ENCODE measurements around the gene FITM2. TPM values are rescaled to one million over a fixed set of nuclear protein-coding genes. Genes with fewer than 3 reads are reported as not detected.

Gene FITM2, protein sequence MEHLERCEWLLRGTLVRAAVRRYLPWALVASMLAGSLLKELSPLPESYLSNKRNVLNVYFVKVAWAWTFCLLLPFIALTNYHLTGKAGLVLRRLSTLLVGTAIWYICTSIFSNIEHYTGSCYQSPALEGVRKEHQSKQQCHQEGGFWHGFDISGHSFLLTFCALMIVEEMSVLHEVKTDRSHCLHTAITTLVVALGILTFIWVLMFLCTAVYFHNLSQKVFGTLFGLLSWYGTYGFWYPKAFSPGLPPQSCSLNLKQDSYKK
- total RNA-seq = 10 to 100 TPM; 10.8 to 19.7 TPM
- 1 to 10 TPM; 2.7 to 5.1 TPM for polyA plus RNA-seq
- long read RNA-seq, donor 1, full-length matches to known transcripts = 3 of 3 reads
- long read RNA-seq, donor 1, partial matches to known transcripts = 0 of 3 reads
- long read RNA-seq, donor 1, other reads (novel, unspliced or antisense) = 0 of 3 reads
- long read RNA-seq, donor 2, full-length matches to known transcripts = 2 of 2 reads
- long read RNA-seq, donor 2, partial matches to known transcripts = 0 of 2 reads
- long read RNA-seq, donor 2, other reads (novel, unspliced or antisense) = 0 of 2 reads
- long read RNA-seq, donor 3 = 0 reads
- long read RNA-seq, donor 4, full-length matches to known transcripts = 1 of 1 reads
- long read RNA-seq, donor 4, partial matches to known transcripts = 0 of 1 reads
- long read RNA-seq, donor 4, other reads (novel, unspliced or antisense) = 0 of 1 reads
- long read RNA-seq, donor 5, full-length matches to known transcripts = 1 of 1 reads
- long read RNA-seq, donor 5, partial matches to known transcripts = 0 of 1 reads
- long read RNA-seq, donor 5, other reads (novel, unspliced or antisense) = 0 of 1 reads

DNA sequence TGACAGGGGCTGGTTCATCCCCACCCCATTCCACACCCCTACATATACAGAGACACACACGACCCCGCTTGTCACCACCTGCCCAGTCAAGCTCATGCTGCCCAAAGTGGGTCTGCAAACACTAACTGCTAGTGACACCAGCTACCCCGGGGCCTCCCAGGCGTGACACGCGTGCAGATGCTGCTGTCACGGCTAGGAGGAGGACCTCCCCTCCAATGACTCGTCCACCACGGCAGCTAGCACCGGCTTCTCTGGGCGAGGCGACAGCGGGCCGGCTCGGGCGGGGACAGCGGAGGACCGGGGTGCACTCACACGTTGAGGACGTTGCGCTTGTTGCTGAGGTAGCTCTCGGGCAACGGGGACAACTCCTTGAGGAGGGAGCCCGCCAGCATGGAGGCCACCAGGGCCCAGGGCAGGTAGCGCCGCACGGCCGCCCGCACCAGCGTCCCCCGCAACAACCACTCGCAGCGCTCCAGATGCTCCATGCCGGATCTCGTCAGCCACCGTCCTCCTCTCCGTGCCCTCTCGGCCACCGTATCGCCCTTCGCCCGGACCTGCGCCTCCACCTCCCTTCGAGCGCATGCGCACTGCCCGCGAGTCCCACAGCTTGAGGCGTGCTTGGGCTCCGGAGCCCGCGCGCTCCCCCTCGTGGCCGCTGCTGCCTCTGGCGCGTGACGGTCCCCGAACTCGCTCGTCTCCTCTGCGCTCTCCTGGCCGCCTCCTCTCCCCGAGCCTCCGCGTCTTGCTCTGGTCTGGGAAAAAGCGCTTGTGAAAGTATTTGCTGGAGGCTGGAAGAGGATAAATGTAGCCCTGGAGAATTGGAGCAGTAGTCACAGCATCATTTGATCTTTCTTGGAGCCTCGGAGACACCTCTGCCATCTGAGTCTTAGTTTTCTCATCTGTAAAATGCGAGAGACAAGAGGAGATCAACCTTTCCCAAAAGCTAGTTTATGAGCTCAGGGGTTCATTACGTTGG is at the start of gene FITM2:
FITM2 (minus strand) TSS at position 539 of the 976 bp plus-strand sequence; CDS start at position 485, 54 bp downstream.
- peak within 1 kb of the TSS; percentile 55 to 71 for H3K9ac ChIP-seq (ENCODE audit: insufficient read depth in 1 of 2, low read length in 2 of 2)
- TF ChIP-seq, protein P1, sequence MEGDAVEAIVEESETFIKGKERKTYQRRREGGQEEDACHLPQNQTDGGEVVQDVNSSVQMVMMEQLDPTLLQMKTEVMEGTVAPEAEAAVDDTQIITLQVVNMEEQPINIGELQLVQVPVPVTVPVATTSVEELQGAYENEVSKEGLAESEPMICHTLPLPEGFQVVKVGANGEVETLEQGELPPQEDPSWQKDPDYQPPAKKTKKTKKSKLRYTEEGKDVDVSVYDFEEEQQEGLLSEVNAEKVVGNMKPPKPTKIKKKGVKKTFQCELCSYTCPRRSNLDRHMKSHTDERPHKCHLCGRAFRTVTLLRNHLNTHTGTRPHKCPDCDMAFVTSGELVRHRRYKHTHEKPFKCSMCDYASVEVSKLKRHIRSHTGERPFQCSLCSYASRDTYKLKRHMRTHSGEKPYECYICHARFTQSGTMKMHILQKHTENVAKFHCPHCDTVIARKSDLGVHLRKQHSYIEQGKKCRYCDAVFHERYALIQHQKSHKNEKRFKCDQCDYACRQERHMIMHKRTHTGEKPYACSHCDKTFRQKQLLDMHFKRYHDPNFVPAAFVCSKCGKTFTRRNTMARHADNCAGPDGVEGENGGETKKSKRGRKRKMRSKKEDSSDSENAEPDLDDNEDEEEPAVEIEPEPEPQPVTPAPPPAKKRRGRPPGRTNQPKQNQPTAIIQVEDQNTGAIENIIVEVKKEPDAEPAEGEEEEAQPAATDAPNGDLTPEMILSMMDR (IDR thresholded peaks at IDR 0.05; ENCODE audit: control extremely low read depth, extremely low read depth) = peak; percentile 93
- peaks cover 4 to 11% (median 8%) of the 10 kb centered on the region in 5 donors for H3K4me1 ChIP-seq (ENCODE audit: control insufficient read depth in 5 of 5, insufficient read depth in 5 of 5, low read length in 5 of 5)
- DNase-seq (peak; percentile 97 to 98 (median 98)), ATAC-seq (ENCODE audit: insufficient read depth, low FRiP score) (peak; percentile 96)
- H3K27ac ChIP-seq (ENCODE audit: low read depth in 1 of 2, low read length in 1 of 2) = peak within 1 kb of the TSS; percentile 65 to 85
- peaks cover 0 to 5% (median 0%) of the 10 kb centered on the region in 4 donors for H3K36me3 ChIP-seq (ENCODE audit: control insufficient read depth in 4 of 4, insufficient read depth in 4 of 4, low read length in 4 of 4)
- H3K4me3 ChIP-seq = peak within 1 kb of the TSS; percentile 91
- no peaks in the 10 kb centered on the region for H3K27me3 ChIP-seq (ENCODE audit: control insufficient read depth in 3 of 3, insufficient read depth in 3 of 3, low read length in 2 of 3)
- no peaks in the 10 kb centered on the region for H3K9me3 ChIP-seq (ENCODE audit: control insufficient read depth in 4 of 4, insufficient read depth in 3 of 4, low read length in 3 of 4)
- WGBS, 2 donors = 2% methylated on average over 62 to 70 of the region's 70 CpGs

DNA sequence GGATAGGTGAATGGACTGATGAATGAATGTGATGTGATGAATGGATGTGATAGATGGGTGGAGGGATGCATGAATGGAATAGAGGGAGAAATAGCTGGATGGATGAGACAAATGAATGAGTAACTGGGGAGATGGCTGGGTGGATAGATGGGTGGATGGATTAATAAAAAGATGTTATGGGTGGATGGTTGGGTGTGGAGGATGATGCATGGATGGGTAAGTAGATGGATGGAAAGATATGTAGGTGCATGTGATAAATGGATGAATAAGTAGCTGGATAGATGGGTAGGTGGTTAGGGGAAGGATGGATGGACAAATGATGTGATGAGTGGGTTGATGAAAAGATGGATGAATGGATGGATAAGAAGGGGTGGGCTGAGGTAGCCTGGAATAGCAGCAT is 49.2 kb upstream of the FITM2 start:
- no peak overlapping the region for H3K27ac ChIP-seq (ENCODE audit: low read depth in 1 of 2, low read length in 1 of 2)
- peaks cover 0 to 36% (median 16%) of the 10 kb centered on the region in 5 donors for H3K4me1 ChIP-seq (ENCODE audit: control insufficient read depth in 5 of 5, insufficient read depth in 5 of 5, low read length in 5 of 5)
- H3K4me3 ChIP-seq = no peak overlapping the region
- no peak overlapping the region for H3K9ac ChIP-seq (ENCODE audit: insufficient read depth in 1 of 2, low read length in 2 of 2)
- no peaks in the 10 kb centered on the region for H3K36me3 ChIP-seq (ENCODE audit: control insufficient read depth in 4 of 4, insufficient read depth in 4 of 4, low read length in 4 of 4)
- H3K27me3 ChIP-seq (ENCODE audit: control insufficient read depth in 3 of 3, insufficient read depth in 3 of 3, low read length in 2 of 3) = no peaks in the 10 kb centered on the region
- no peak for DNase-seq
- TF ChIP-seq, protein P1 (IDR thresholded peaks at IDR 0.05; ENCODE audit: control extremely low read depth, extremely low read depth) = no peak
- ATAC-seq (ENCODE audit: insufficient read depth, low FRiP score) = no peak
- no peaks in the 10 kb centered on the region for H3K9me3 ChIP-seq (ENCODE audit: control insufficient read depth in 4 of 4, insufficient read depth in 3 of 4, low read length in 3 of 4)

DNA sequence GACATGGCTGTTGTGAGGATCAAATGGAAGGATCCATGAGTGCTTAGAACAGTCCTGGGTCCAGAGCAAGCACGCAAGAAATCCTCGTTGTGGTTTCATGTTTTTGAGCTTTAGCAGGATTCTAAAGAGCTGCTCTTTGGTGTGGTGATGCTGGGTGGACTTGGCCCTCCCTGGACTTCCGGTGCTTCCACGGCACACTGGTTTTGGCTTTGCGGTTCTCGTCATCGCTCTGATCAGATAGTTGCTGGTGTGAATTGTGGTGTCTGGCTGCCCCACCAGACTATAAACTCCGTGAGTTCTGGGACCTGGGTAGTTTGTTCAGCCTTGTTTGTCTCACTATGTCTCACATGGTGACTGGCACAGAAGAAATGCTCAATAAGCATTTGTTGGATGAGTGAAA is 47.8 kb upstream of the FITM2 start:
- 88 to 89% methylated on average over 8 of the region's 8 CpGs for WGBS, 2 donors

More for the DNA sequence above, 47.8 kb upstream of the FITM2 start:
- TF ChIP-seq, protein P1 (IDR thresholded peaks at IDR 0.05; ENCODE audit: control extremely low read depth, extremely low read depth) = no peak
- Histone ChIP-seq H3K4me3 (no peak overlapping the region), H3K9me3 (ENCODE audit: control insufficient read depth in 4 of 4, insufficient read depth in 3 of 4, low read length in 3 of 4) (no peaks in the 10 kb centered on the region), H3K36me3 (ENCODE audit: control insufficient read depth in 4 of 4, insufficient read depth in 4 of 4, low read length in 4 of 4) (no peaks in the 10 kb centered on the region), H3K9ac (ENCODE audit: insufficient read depth in 1 of 2, low read length in 2 of 2) (no peak overlapping the region), H3K4me1 (ENCODE audit: control insufficient read depth in 5 of 5, insufficient read depth in 5 of 5, low read length in 5 of 5) (peaks cover 0 to 36% (median 16%) of the 10 kb centered on the region in 5 donors), H3K27ac (ENCODE audit: low read depth in 1 of 2, low read length in 1 of 2) (no peak overlapping the region), H3K27me3 (ENCODE audit: control insufficient read depth in 3 of 3, insufficient read depth in 3 of 3, low read length in 2 of 3) (no peaks in the 10 kb centered on the region)
- no peak for DNase-seq
- ATAC-seq (ENCODE audit: insufficient read depth, low FRiP score) = no peak
